HG03108 (cell line): ENCODE data around the gene UGT1A7.
A peak's percentile ranks its signal among the peaks of the same experiment; 100 is the strongest.
"Not testable (repeated sequence)": the region's sequence is repeated elsewhere in the genome, so short reads cannot be mapped to it uniquely, and the experiment has no call there.

Experiments
- ATAC-seq: cut with Tn5 transposase; IDR thresholded peaks from one replicate; pipeline ENCODE4 v1.9.1; 2021; ENCODE audit warnings: moderate library complexity; ENCODE audit not compliant: unreplicated experiment

UGT1A7 gene

DNA sequence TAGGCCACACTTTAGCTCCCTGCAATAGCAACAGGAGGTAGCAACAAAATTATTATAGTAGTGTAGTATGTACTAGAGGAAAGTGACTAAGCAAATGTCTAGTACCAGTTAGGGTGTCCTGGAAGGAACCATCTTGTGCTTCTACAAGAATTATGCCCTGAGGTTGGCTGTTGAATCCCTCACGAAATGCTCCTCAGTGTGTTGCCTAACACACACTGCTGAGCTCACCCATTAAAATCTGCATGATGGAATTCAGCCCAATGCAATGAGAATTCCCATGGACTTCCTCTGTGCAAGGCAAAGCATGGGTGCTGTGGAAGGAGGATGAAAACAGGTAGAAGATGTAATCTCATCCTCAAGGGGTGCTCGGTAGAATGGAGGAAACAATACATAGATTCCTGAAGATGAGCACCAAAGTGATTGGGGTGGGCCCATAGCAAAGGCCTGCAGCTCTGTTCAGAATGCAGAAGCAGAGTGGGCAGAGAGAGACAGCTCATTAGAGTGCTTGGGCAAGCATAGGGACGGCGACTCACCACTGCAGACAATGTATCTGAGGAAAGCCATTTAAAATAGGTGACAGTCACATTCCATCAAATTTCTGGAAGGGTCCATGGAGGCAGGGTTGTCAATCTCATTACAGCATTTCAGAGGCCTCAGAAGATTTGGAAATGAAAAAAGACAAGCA is 1.2 kb upstream of the UGT1A7 start:
- ATAC-seq, result no peak

GRCh38 chr2:233684640-233685039 is 2.9 kb downstream of the UGT1A7 start:
- ATAC-seq, result no peak

DNA sequence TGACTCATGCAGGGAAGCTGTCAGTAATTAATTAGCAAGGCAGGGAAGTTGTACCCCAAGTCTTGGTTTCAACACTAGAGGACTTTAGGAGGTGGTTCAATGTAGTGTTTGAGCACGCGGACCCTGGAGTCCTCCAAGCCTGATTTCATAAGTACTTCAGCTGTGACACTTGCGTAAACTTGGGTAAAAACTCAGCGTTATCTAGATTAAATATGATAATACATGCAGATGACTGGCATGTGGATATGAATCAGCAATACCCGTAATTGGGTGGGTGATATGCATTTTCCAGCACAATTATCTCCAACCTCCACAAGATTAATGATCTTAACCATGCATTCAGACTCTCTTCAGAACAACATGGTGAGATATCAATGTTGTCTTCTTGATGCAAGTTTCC is 5.2 kb downstream of the UGT1A7 start:
- ATAC-seq, result no peak

DNA sequence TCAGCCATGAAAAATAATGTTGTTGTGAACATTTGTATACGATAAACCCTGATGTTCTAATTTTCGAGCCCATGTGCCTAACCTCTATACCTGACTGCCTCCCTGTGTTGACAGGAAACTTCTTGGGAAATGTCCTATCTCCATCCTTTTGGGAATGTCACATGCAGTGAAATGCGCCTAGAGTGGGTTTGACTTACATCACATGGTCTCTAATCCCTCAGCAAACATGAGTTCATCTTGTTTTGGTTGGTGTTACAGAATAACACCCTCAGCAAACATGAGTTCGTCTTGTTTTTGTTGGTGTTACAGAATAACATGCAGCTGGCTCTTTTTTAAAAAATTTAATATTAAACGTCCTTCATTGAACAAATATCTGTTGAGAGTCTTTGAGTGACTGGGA is 6.6 kb downstream of the UGT1A7 start:
- ATAC-seq, result no peak

DNA sequence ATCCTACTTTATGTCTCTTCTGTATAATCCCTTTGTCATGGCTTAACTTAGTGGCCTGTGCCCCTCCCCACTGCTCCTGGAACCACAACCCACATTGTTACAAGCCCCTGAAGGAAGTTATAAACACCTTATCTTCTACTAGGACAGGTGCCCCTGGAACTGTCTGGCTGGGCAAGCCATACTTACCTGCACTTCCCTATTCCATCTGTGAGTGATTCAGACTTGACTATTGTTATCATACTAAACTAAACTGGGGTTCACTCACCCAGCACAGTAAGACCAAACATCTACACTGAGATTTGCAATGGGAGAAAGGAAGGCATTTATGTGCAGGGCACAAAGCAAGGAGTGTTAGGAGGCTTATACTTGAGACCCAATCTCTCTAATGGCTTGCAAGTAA is 7.3 kb downstream of the UGT1A7 start:
- ATAC-seq, result no peak

- ATAC-seq, result no peak
These were observed 7.8 kb downstream of the UGT1A7 start for GRCh38 chr2:233689501-233689900.

- no peak for ATAC-seq
These were observed 8.7 kb downstream of the UGT1A7 start for GRCh38 chr2:233690444-233690843.

DNA sequence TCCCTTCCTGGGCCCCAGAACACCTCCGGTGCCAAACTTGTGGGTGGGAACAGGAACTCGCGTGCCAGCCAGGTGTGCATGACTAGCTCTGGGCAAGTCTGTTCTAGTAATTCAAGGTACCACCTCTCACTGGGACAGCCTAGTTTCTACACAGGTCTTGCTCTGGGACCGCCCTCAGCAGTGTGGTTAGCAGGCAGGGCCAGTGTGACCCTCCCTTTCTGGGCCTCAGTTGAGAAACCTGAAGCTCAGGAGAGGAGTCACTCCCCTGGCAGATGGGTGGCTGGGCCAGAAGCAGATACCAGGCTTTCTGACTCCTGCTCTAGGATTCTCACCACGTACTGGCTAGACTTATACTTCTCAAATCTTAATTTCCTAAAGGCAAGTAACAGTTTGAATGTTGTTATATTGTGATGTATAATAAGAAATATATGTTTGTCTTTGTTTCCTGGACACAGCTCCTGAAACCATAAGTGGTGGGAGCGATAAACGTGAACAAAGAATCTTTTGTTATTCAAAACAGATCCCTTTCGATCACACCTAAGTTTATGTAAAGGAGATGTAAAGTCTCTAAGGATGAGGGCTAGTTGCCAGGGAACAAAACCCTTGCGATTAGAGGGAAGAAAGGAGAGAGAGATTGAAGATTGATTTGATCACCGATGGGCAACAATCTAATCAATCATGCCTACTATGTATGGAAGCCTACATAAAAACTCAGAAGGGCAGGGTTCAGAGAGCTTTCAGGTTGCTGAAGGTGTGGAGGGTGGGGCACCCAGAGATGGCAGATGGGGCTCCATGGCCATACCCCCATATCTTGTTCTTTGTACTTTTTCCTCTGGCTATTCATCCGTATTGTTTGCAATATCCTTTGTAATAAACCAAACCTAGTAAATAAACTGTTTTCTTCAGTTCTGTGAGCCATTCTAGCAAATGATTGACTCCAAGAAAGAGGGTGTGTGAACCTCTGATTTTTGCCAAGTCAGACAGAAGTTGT is 10.0 kb downstream of the UGT1A7 start:
- no peak for ATAC-seq

DNA sequence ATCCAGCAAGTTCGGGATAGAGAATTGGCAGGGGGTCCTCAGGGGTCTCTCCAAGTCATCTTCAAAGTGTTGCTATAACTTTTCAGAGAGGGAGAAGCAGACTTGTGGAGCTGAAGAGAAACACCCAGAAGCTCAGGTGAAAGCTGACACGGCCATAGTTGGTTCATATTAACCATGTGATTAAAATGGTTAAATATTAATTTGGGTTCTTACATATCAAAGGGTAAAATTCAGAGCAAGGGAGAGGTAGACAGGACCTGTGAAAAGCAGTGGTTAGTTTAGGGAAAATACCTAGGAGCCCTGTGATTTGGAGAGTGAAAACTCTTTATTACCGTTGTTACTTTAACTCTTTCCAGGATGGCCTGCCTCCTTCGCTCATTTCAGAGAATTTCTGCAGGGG is 10.9 kb downstream of the UGT1A7 start, which contains the start of gene UGT1A6:
Gene UGT1A6, plus strand, starts transcription at position 243 of the 400 bp plus-strand sequence. Its CDS starts 115 bp downstream, at position 358.
- ATAC-seq, result no peak

- ATAC-seq, result no peak
These were observed 12.3 kb downstream of the UGT1A7 start for GRCh38 chr2:233693963-233694362.

- ATAC-seq, result no peak
These were observed 17.0 kb downstream of the UGT1A7 start for GRCh38 chr2:233698740-233699139.

- ATAC-seq, result no peak
These were observed 17.8 kb downstream of the UGT1A7 start for GRCh38 chr2:233699424-233700027.

DNA sequence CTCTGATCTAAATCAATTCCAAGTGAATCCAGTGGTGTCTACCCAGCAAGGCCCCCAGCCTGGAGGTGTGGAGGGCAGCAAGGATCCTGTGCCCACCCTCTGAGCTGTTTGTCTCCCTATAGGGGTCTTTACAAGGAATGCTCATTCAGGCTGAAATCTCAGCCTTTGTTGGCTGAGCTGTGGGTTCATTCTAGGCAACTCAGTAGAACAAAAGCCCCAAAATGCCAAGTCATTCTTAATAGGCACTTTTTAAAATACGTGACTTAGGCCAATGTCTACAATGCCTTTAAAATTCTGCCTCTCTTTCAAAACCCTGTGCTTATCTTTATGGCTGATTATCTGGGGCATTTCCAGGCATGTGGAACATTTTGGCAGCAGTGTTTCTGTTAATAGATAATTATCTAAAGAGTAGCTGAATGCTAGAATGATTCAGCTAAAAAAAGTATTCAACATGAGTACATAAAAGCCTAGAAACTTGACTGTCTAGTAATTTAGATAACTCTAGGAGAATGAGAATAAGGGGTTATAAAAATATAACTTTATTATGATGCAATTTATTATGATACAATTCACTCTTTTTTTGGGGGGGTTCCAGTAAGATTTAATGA is 18.4 kb downstream of the UGT1A7 start:
- no peak for ATAC-seq

DNA sequence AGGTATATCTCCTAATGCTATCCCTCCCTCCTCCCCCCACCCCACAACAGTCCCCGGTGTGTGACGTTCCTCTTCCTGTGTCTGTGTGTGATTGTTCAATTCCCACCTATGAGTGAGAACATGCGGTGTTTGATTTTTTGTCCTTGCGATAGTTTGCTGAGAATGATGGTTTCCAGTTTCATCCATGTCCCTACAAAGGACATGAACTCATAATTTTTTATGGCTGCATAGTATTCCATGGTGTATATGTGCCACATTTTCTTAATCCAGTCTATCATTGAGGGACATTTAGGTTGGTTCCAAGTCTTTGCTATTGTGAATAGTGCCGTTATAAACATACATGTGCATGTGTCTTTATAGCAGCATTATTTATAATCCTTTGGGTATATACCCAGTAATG is 19.1 kb downstream of the UGT1A7 start:
- ATAC-seq, result not testable (repeated sequence)

DNA sequence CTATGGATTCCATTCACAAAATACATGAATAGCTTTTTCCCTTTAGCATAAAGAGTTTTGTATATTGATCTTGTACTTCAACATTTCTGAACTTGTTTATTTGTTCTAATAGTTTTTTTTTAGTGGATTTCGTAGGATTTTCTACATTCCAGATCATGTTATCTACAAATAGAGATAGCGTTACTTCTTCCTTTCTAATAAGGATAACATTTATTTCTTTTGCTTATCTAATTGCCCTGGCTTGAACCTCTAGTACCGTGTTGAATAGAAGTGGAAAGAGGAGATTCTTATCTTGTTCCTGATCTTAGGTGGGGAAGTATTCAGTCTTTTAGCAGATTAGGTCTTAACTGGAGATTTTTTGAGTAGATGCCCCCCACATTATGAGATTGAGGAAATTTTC is 20.5 kb downstream of the UGT1A7 start:
- no peak for ATAC-seq

GRCh38 chr2:233705911-233706506 is 24.3 kb downstream of the UGT1A7 start:
- ATAC-seq, result no peak

DNA sequence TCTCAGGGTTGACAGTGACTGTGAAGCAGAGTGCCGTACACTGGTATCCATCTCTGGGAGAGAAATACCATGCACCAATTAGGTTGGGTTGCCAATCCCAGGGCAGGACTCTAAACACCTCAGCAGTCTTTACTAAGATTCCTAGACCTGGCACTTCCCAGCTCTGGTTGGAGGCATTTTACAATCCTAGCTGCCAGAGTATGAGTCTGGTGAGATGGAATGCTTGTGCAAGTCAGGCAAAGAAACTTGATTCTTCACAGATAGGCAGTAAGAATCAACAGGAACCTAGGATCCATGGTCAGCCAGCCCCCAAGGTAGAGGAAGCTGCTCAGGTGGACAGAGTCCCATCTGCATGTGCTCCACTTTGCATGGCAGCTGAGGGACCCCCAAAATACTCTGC is 25.0 kb downstream of the UGT1A7 start:
- ATAC-seq, result no peak

DNA sequence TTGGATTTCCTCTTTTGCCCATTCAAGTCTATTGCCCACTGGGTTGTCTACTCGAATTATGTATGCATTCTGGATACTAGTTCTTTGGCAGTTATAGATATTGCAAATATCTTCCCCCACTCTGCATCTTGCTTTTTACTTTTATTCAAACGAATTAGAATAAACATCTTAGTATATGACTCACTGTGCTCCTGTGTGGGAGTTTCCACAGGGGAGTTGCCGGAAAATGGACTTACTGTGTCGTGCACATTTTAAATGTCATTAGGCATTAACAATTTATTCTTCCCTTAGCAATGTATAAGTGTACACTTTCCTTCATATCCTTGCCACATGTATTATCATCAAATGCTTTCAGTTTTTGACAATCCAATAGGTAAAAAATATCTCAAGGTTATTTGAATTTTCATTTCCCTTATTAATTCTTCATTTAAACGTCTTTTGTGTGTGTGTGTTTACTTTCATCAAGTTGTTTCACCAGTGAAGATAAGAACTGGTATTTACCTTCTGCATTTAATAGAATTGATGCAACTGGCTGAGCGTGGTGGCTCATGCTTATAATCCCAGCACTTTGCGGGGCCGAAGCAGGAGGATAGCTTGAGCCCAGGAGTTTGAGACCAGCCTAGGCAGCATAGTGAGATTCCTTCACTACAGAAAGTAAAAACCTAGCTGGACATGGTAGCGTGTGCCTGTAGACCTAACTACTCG is 26.4 kb downstream of the UGT1A7 start:
- no peak for ATAC-seq

DNA sequence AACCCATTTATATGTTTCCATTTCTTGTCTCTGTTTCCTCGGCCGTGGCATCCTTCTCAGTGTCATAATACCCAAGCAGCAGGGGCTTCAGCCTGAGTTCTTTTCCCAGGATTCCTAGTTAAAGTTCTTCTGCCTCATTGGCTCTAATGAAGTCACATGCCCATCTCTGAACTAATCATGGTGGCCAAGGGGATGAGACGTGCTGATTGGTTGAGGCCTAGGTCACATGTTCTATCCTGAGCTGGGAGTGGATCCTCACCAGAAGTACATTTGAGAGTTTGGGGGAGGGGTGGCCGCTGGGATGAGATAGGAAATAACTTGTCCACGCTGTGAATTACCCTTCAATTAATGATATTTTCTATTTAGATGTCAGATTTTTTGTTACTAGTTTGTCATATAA is 27.2 kb downstream of the UGT1A7 start:
- ATAC-seq, result no peak

DNA sequence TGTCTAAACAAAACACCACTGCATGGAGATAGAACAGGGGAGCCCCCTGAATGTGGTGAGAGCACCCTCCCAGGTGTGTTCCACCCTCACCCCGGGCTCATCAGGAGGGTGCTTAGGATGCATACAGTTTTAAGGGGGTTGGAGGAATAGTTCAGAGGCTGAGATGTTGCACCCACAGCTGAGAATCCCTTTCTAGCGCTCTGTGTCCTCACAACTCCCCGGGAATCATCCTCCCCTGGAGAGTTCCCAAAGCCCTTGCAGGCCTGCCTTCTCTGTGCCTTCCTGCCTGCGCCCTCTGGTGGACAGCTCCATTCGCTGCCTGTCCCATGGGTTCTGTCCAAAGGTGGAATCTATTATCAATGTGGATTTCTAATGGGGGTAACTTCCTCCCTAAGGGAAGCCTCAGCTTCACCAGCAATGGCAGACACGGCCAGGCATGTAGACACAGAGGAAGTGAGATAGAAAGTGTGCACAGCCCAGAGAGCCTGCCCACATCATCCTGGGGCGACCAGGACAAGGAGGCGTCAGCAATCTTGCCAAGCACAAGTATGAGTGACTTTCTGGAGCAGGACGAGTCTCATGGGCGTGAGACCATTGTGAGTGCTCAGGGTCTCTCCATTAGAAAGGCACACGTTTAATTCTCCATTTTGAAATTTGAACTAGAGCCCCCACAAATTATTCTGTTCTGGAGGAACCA is 29.8 kb downstream of the UGT1A7 start:
- ATAC-seq, result peak; percentile 59
